GM15510 (cell line): ENCODE data around the gene TPSAB1.

ENCODE experiments used
- POLR2A ChIP-seq: IDR thresholded peaks from 3 replicates; pipeline ENCODE4 v1.6.1; 2011; ENCODE audit warnings: borderline replicate concordance; ENCODE audit not compliant: insufficient read length; ENCODE audit errors: extremely low read depth

TPSAB1 gene

GRCh38 chr16:1281517-1281916 is 41.0 kb downstream of the TPSAB1 start:
- TF ChIP-seq POLR2A: no peak

GRCh38 chr16:1282324-1282973 is 41.9 kb downstream of the TPSAB1 start:
- no peak for TF ChIP-seq POLR2A

GRCh38 chr16:1283296-1283695 is 42.8 kb downstream of the TPSAB1 start:
- TF ChIP-seq POLR2A: no peak

GRCh38 chr16:1283996-1284616 is 43.6 kb downstream of the TPSAB1 start:
- no peak for TF ChIP-seq POLR2A

- no peak for TF ChIP-seq POLR2A
Measured at GRCh38 chr16:1285669-1286512, 45.4 kb downstream of the TPSAB1 start.

GRCh38 chr16:1286513-1287094 is 46.1 kb downstream of the TPSAB1 start:
- no peak for TF ChIP-seq POLR2A

GRCh38 chr16:1287982-1288670 is 47.6 kb downstream of the TPSAB1 start:
- TF ChIP-seq POLR2A: no peak

- no peak for TF ChIP-seq POLR2A
Measured at GRCh38 chr16:1288813-1289476, 48.4 kb downstream of the TPSAB1 start.

- TF ChIP-seq POLR2A: no peak
Measured at GRCh38 chr16:1289477-1289866, 49.0 kb downstream of the TPSAB1 start.

- no peak for TF ChIP-seq POLR2A
Measured at GRCh38 chr16:1290063-1290501, 49.6 kb downstream of the TPSAB1 start.

- TF ChIP-seq POLR2A: no peak
Measured at GRCh38 chr16:1290860-1291575, 50.5 kb downstream of the TPSAB1 start.

GRCh38 chr16:1291576-1291974 is 51.1 kb downstream of the TPSAB1 start:
- no peak for TF ChIP-seq POLR2A
